OCI-M2 (cell line): ENCODE results near the gene RALGAPA1.
"Not testable (repeated sequence)": the region's sequence is repeated elsewhere in the genome, so short reads cannot be mapped to it uniquely, and the experiment has no call there.

Experiments
- DNase-seq: peaks from one replicate; lab custom pipeline; 2025; ENCODE audit not compliant: unreplicated experiment; lab: John Stamatoyannopoulos, UW

The RALGAPA1 gene

DNA sequence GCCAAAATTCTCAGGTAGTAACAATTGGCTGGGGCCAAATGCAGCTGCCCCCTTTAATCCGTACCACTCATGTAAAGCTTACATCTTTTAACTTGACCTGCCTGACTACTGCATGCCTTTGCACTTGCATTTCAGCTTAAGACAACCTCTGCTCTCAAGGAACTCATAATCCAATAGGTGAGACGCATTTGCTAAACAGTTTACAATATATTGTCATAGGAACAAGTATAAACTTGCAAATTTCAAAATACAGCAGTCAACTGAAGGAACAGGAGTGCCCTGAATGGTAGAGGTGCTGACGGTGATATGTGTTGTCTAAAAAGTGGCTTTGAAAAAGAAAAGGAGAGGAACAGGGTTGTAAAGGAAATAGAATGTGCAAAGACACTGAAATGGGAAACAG is 13.4 kb upstream of the RALGAPA1 start:
- no peak for DNase-seq

DNA sequence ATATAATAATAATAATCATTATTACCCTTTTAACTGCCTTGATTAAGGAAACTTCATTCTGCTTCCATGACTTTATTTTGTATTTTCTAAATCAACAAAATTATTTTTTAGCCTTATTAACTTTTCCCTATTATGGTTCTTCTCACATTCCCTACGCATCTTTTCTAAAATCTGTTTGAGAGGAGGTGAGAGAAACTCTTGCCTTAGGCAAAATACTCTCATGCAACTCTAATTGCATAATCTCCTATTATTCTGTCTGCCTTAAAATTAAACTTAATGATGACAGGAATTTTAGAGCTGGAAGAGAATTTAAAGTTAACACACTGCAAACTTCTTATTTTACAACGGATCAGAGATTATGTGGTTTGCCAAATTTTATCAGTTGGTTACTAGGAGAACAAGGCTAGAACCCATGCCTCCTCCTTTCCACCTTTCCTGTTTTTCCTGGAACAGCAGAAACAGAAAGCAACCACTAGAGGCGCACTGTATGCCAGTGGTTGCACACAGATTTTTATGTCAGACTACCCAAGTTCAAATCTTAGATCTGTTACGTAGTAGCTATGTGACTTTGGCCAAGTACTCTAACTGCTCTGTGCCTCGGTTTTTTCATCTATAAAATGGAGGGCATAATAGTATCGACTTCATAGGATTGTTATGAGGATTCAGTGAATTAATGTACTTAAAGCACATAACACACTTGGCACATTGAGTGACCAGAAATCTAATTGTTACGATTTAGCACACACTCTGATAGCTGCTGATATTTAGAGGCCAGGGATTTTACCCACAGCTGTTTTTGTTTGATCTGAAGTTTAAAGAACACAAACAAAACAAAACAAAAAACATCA is 12.7 kb upstream of the RALGAPA1 start:
- DNase-seq: no peak

DNA sequence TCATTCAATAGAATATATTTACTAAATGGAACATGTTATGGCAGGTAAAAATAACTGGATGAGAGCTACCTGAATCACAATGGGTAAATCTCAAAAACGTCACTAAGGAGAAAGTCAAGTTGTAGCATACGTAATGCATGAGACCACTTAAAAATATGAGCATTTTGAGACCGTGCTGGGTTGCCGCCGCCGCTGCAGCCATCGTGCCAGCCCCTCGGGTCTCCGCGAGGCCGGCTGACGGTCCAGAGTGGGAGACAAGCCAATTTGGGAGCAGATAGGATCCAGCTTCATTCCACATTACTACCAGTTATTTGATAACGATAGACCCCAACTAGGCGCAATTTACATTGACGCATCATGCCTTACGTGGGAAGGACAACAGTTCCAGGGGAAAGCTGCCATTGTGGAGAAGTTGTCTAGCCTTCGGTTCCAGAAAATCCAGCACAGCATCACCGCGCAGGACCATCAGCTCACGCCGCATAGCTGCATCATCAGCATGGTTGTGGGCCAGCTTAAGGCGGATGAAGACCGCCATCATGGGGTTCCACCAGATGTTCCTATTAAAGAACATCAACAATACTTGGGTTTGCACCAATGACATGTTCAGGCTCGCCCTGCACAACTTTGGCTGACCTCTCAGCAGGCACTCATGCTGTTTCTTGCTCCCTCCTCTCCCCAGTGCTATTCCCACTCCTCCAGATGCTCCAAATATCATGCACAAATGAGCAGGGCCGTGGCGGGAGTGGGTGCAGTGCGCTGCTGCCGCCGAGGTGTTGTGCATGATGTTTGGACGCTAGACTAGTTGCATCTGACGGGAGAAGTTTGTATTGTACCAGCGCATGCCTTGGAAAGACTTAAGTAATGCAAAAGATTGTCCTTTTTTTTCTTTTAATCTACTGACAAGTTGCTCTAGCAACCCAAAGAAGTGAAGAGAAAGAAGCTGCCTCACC is 10.8 kb upstream of the RALGAPA1 start:
- no peak for DNase-seq

DNA sequence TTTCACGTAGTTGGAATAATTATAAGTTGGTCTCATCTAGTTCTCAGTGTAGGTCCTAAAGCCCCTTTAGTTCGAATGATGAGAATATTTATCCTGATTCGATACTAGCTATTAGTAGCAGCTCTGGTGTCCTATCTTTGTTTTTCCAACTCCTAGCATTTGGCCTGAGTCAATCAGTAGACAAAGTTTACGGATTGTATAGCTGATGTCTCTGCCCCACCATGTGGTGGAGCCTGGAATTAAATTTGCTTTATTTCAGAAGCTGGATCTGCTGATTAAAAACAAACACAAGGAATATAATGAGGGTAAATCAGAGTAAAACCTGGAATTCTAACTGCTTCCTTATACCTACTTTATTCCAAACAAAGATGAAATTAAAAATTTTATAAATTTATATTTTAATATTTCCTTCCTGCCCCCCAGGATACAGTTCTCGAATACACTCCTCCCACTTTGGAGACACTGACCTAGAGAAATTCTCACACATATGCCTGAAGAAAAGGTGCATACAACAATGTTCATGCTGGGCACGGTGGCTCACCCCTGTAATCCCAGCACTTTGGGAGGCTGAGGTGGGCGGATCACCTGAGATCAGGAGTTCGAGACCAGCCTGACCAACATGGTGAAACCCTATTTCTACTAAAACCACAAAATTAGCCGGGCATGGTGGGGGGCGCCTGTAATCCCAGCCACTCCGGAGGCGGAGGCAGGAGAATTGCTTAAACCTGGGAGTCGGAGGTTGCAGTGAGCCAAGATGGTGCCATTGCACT is 9.4 kb upstream of the RALGAPA1 start:
- DNase-seq: no peak

DNA sequence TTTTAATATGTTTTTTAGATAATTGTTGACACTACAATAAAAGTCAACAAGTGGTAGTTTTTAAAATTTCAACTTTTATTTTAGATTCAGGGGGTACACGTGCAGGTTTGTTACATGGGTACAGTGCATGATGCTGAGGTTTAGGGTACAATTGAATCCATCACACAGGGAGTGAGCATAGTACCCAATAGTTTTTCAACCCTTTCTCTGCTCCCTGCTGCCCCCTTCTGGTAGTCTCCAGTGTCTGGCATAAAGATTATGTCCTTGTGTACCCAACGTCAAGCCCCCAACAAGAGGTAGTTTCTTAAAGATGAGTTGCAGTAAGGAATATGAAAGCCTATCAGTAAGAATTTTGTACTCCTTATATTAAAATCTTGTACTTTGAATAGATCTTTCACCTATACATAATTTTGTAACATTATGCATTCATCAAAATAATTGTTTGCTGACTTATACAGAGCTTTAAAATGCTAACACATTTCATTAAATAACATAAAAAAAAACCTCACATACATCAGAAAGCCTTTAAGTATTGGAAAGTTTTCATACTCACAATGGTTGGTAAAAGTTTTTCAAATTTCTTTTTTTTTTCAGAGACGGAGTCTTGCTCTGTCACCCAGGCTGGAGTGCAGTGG is 5.4 kb upstream of the RALGAPA1 start:
- DNase-seq: peak; percentile 39

DNA sequence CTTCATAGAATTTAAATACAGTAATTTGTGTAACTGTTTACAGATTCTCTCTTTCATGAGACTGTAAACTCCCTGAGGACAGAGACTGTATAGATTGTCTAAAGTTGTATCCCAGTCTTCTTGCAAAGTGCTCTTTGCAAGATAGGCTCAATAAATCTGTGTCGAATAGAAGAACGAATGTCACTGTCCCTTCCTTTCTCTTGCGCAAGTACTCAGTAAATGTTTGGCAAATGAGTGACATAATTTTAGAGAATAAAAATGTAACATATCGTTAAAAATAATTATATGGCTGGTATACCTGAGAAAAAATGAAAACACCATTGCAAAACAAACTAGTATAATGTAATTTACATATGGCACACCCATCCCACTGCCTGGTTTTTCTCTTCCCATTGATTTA is 1.9 kb upstream of the RALGAPA1 start:
- no peak for DNase-seq

DNA sequence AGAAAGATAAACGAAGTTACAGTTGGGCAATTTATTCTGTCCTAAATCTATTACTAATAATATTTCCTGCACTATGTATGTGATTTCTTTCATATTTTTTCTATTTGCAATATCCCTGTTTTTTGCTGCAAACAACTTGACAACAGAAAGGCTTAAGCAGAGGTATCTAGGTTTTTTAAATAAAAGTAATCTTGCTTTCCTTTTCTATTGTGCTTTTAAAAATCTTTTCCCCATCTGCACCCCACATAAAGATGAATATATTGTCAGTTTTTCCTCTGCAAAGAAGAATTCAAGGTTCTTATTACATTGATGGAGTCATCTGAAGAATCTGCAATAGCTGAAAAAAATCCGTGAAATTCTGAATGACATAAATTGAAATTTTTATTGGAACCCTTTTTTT is 502 bp upstream of the RALGAPA1 start:
- no peak for DNase-seq

DNA sequence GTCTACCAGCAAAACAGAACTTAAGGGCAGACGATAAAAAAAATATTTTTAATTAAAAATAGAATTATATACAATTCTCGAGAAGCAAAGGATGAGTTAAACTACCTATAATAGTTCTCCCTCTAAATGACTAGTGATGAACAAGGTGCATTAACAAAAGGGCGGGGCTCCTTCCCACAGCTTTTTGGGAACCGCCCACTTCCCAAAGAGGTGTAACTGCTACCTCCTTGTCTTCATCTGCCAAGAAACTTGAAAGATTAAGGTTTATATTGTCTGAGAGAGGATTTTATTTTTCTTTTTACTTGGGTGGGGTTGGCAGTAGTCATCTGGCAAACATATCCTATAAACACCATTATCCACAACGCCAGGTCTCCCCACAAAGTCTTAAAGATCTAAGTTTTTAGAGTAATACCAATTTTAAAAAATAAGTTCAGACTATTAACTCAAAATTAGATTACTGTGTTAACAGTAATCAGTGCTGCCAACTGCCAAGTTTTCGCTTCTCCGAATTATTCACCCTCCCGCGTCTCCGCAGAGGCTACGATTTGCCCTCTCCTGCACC is 938 bp downstream of the RALGAPA1 start:
- DNase-seq: no peak

DNA sequence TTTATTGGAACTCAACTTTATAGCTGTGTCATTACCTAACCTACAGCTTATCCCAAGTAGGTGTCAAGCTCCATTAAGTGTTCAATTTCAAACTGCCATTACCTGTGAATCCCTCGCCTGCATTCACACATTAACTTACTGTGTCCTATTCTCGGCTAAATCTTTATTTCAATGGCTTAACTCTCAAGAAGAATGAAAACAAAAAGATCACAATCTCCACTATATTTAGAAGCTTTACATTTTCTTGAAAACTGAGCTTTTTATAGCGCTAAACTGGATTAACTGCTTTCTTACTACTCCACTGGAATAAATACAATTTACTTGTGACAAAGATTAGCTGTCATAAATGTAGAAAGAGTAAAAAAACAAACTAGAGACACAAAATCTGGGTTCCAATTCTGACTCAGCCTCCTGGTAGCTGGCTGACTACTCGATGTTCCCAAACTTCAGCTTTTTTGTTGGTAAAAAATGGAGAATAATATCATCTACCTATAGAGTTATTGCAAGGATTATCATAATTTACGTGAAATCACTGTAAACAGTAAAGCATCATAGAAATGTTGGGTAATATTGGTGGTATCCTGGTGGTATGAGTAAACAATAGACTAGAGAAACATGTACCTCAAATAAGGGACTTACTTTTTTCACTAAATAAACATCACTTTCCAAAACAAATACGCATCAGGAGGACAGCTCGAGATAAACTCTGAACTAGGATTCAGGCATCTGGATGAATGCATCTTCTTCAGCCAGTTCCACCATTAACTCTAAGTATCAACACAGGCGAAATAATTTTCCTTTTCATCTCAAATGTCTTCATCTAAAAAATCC is 1.7 kb downstream of the RALGAPA1 start:
- no peak for DNase-seq

DNA sequence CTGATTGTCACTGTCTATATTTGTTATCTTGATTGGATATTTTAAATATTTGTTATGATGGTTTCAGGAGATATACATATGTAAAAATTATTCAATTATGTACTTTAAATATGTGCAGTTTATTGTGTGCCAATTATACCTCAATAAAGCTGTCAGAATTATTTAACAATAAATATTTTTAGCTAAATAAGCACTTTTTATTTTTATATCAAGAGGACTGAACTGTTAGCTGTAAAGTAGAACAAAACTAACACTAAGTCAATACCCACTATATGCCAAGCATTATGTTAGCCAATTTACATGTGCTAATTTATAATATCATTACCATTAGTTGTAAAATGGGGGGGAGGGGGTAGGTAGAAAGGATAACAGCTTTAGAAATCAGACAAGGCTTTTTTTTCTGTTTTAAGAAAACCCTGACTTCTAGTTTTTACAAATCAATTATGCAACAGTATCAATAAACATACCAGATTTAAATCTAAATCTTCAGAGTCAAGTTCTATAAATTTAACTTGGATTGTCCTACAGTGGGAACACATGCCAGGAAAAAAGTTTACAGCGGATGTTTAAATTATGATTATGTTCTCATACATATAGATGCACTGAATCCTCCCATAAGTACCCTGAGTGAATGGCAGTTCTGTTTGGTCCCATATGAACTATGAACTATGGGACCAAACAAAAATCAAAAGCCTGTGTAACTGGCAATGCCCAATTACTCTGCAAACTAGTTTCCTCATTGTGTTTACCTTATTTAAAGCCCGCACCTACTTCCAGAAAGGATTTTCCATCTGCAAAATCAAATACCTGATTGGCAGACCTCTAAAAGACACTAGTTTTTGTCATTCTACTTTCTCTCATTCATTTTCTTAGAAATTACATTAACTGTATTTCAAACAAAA is 2.8 kb downstream of the RALGAPA1 start:
- no peak for DNase-seq

DNA sequence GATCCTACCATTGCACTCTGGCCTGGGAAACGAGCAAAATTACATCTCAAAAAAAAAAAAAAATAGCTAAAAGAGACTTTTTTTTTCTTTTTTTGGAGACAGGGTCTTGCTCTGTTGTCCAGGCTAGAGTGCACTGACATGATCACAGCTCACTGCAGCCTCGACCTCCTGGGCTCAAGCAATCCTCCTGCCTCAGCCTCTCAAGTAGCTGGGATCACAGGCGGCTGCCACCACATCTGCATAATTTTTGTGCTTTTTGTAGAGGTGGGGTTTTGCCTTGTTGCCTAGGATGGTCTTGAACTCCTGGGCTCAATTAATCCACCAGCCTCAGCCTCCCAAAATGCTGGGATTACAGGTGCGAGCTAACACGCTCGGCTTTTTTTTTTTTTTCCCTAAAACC is 11.3 kb downstream of the RALGAPA1 start:
- no peak for DNase-seq

DNA sequence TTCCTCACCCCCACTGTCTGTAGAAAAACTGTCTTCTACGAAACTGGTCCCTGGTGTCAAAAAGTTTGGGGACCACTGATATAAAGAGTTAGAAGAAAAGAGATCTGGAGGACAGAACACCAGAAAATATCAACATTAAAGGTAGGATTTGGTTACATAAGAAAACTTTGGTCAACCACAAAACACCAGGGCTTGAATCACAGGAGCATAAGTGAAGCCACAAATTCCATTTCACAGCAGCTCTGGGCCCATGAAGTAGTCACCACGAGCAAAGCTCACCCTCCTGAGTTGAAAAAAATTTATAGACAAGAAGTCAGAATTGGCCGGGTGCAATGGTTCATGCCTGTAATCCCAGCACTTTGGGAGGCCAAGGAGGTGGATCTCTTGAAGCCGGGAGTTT is 19.4 kb downstream of the RALGAPA1 start:
- DNase-seq: no peak

DNA sequence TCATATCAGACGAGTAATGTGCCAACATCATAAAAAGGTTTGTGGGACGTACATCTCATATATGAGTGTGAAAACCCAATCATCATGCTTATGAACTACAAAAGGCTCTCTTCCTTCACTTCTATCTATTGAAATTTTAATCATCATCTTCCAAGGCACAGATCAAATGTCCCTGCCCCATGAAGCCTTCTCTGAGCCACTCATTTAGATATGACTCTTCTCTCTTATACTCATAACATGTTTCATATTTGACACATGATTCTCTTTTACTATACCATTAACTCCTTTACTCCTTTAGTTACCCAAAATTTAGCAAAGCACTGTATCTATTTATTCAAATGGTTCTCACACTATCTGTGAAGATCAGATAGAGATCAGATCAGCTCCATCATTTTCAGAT is 22.2 kb downstream of the RALGAPA1 start:
- no peak for DNase-seq

DNA sequence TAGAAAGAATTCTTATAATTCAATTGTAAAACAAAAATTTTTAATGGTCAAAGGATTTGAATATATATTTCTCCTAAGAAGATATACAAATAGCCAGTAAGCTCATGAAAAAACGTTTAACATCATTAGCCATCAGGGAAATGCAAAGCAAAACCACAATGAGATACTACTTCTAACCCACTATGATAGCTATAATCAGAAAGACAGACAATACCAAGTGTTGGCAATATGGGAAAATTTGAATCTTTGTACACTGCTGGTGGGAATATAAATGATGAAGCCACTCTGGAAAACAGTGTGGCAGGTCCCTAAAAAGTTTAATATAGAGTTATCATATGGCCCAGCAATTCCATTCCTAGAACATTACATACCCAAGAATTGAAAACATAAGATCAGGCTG is 25.4 kb downstream of the RALGAPA1 start:
- no peak for DNase-seq

DNA sequence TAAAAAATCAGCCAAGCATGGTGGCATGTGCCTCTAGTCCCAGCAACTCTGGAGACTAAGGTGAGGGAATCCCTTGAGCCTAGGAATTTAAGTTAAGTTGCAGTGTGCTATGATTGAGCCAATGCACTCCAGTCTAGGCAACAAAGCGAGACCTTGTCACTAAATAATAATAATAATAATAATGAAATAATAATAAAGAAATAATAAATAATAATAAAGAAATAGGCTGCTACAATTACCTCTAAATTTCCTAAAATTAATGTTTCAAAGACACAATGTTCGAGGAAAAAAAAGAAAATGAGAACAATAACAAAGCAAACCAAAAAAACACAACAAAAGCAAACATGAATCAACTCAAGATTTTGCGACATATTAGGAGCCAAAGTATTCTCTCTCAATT is 29.7 kb downstream of the RALGAPA1 start:
- DNase-seq: no peak

DNA sequence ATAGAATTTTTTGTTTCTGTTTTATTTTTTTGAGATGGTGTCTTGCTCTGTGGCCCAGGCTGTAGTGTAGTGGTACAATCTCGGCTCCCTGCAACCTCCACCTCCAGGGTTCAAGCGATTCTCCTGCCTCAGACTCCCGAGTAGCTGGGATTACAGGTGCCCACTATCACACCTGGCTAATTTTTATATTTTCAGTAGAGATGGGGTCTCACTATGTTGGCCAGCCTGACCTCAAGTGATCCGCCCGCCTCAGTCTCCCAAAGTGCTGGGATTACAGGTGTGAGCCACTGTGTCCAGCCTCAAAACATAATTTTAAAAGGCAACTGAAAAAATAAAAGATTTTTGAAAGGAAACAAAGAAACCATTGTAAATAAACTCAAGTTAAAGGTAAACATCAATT is 31.5 kb downstream of the RALGAPA1 start:
- not testable (repeated sequence) for DNase-seq

DNA sequence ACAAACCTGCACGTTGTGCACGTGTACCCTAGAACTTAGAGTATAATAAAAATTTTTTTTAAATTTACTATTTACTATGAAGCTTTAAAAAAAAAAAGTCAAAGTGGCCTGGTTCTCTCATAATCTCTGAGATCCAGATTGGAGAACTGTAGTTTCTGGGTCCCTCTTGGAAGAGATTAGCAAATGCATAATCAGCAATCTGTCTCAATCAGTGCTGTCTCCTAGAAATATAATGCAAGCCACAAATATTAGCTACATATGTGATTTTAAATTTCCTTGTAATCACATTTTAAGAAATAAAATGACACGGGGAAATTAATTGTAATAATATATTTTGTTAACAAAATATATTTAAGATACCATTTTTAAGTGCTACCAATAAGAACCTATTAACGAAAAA is 32.3 kb downstream of the RALGAPA1 start:
- DNase-seq: no peak

DNA sequence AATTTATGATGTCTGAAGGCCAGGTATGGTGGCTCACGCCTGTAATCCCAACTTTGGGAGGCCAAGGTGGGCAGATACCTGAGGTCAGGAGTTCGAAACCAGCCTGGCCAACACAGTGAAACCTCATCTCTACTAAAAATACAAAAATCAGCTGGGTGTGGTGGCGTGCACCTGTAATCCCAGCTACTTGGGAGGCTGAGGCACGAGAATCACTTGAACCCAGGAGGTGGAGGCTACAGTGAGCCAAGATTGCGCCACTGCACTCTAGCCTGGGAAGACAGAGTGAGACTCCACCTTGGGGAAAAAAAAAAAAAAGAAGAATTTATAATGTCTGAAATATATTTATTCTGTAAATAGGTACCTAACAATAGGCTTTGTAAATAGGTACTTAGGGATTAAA is 33.0 kb downstream of the RALGAPA1 start:
- not testable (repeated sequence) for DNase-seq

DNA sequence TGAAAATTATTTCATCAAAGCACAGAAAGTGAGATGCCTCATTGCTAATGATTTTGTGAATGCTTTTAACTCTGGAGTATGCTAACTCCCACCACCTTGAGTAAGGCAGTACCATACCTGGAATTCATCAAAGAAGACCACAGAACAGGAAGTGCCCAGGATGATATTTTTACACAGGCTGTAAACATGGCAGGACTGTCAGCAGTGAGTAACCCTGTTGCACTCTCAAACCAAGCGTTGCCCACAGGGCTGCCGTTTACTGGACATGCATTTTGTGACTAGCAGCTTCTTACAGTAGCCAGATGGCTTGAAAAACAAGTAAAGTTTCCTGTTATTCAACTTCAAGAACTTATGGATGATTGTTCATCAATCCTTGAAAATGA is 42.4 kb downstream of the RALGAPA1 start:
- no peak for DNase-seq
